Measurements from ENCODE around the gene UBA1.
A peak's percentile ranks its signal among the peaks of the same experiment; 100 is the strongest.
"Not testable (repeated sequence)": the region's sequence is repeated elsewhere in the genome, so short reads cannot be mapped to it uniquely, and the experiment has no call there.

UBA1 gene

GRCh38 chrX:47231167-47231566 lies 37.5 kb downstream of the UBA1 start:
- no peak for DNase-seq

GRCh38 chrX:47232197-47232802 lies 38.7 kb downstream of the UBA1 start:
- no peak for DNase-seq

GRCh38 chrX:47232803-47233332 lies 39.2 kb downstream of the UBA1 start, which contains the start of gene USP11:
TSS of gene USP11 (plus strand) at chrX:47233009. CDS start at chrX:47233044, 35 bp downstream.
- DNase-seq, result no peak

- DNase-seq, result peak; percentile 95 to 97 (median 96)
Measured at GRCh38 chrX:47233333-47234113, 39.9 kb downstream of the UBA1 start.

- no peak for DNase-seq
Measured at GRCh38 chrX:47234583-47234982, 41.0 kb downstream of the UBA1 start.

GRCh38 chrX:47235691-47236103 lies 42.1 kb downstream of the UBA1 start:
- no peak for DNase-seq

- no peak for DNase-seq
Measured at GRCh38 chrX:47239199-47239598, 45.6 kb downstream of the UBA1 start.

- DNase-seq, result no peak
Measured at GRCh38 chrX:47239898-47240545, 46.4 kb downstream of the UBA1 start.

GRCh38 chrX:47240619-47241018 lies 47.0 kb downstream of the UBA1 start:
- no peak for DNase-seq

GRCh38 chrX:47241201-47242011 lies 47.8 kb downstream of the UBA1 start:
- no peak for DNase-seq

- DNase-seq, result no peak
Measured at GRCh38 chrX:47242321-47242720, 48.7 kb downstream of the UBA1 start.

- no peak for DNase-seq
Measured at GRCh38 chrX:47243351-47243750, 49.7 kb downstream of the UBA1 start.

GRCh38 chrX:47244676-47245075 lies 51.0 kb downstream of the UBA1 start:
- no peak for DNase-seq

- no peak for DNase-seq
Measured at GRCh38 chrX:47245156-47245555, 51.5 kb downstream of the UBA1 start.

GRCh38 chrX:47247206-47247998 lies 53.8 kb downstream of the UBA1 start:
- DNase-seq, result peak; percentile 30 to 71 (median 60)

- no peak for DNase-seq
Measured at GRCh38 chrX:47247999-47248320, 54.3 kb downstream of the UBA1 start.

- no peak for DNase-seq
Measured at GRCh38 chrX:47248576-47248975, 54.9 kb downstream of the UBA1 start.

- DNase-seq, result no peak
Measured at GRCh38 chrX:47250017-47250347, 56.4 kb downstream of the UBA1 start.

- not testable (repeated sequence) for DNase-seq
Measured at GRCh38 chrX:47257620-47258019, 64.0 kb downstream of the UBA1 start.
